H1 (cell line): ENCODE results near the gene OR8D4. TPM values are rescaled to one million over a fixed set of nuclear protein-coding genes. Genes with fewer than 3 reads are reported as not detected.
"Not testable (repeated sequence)": the region's sequence is repeated elsewhere in the genome, so short reads cannot be mapped to it uniquely, and the experiment has no call there.

ENCODE experiments used
- CTCF ChIA-PET: fragments of 300-600 bp; sonication (Branson Sonifier 250); formaldehyde crosslinking; loops from one replicate; lab custom pipeline; 2021; ENCODE audit not compliant: partially characterized antibody; lab: Charles Lee
- POLR2A ChIA-PET: fragments of 300-600 bp; sonication (Branson Sonifier 250); formaldehyde crosslinking; loops from one replicate; lab custom pipeline; 2021; ENCODE audit warnings: inconsistent platforms; ENCODE audit not compliant: partially characterized antibody; lab: Charles Lee
- DNase-seq, 2 experiments: peaks; one replicate each; pipeline versions ENCODE4 v3.0.0 to v3.0.0-alpha.2; 2010 to 2022; ENCODE audit warnings: low spot score in 2 of 2, low read depth in 1 of 2, mixed read lengths in 1 of 2
- FAIRE-seq: peaks from 2 replicates; lab custom pipeline; 2011; peaks lifted over from hg19 to GRCh38; lab: Jason Lieb, UNC
- H2AFZ ChIP-seq: 2 replicates; pipeline ENCODE4 v1.8.1; 2012; ENCODE audit warnings: low read length, inconsistent platforms
- H2AK5ac ChIP-seq: 2 replicates; pipeline ENCODE4 v1.6.1; 2013; ENCODE audit warnings: low read depth, low read length
- H2BK120ac ChIP-seq: replicated peaks from 2 replicates; pipeline ENCODE3; 2013; ENCODE audit warnings: low read depth, low read length, inconsistent platforms
- H2BK12ac ChIP-seq: 2 replicates; pipeline ENCODE4 v1.6.1; 2013; ENCODE audit warnings: low read depth, low read length
- H2BK15ac ChIP-seq: 2 replicates; pipeline ENCODE4 v1.6.1; 2013; ENCODE audit warnings: low read length
- H2BK20ac ChIP-seq: 2 replicates; pipeline ENCODE4 v1.6.1; 2013; ENCODE audit warnings: low read length
- H2BK5ac ChIP-seq: 2 replicates; pipeline ENCODE4 v1.6.1; 2013; ENCODE audit warnings: low read depth, low read length
- H3K14ac ChIP-seq: 2 replicates; pipeline ENCODE4 v1.6.1; 2013; ENCODE audit warnings: inconsistent platforms; ENCODE audit not compliant: insufficient read length
- H3K18ac ChIP-seq: 2 replicates; pipeline ENCODE4 v1.6.1; 2013; ENCODE audit warnings: low read length; ENCODE audit errors: extremely low read depth
- H3K23ac ChIP-seq: 2 replicates; pipeline ENCODE4 v1.6.1; 2013; ENCODE audit warnings: inconsistent platforms; ENCODE audit not compliant: insufficient read length
- H3K23me2 ChIP-seq: 2 replicates; pipeline ENCODE4 v1.6.1; 2013; ENCODE audit warnings: low read depth, low read length
- H3K27ac ChIP-seq: 2 replicates; pipeline ENCODE4 v1.6.1; 2011; ENCODE audit warnings: low read depth, low read length, inconsistent platforms
- H3K27me3 ChIP-seq, 4 experiments: replicated peaks in 1 of 4; 1 replicate in 1 of 4; 2 replicates in 3 of 4; pipeline versions ENCODE4 v1.6.1 to v1.8.1; 2011 to 2013; ENCODE audit warnings: low read length in 3 of 4, mild to moderate bottlenecking in 3 of 4, inconsistent platforms in 2 of 4, mixed read lengths in 2 of 4, moderate library complexity in 1 of 4; ENCODE audit not compliant: control insufficient read depth in 3 of 4, insufficient read depth in 3 of 4; ENCODE audit errors: extremely low read depth in 1 of 4
- H3K36me3 ChIP-seq, 4 experiments: 2 replicates each; pipeline versions ENCODE4 v1.6.1 to v1.8.1; 2011 to 2013; ENCODE audit warnings: mild to moderate bottlenecking in 4 of 4, low read length in 3 of 4, moderate library complexity in 2 of 4, control low read depth in 1 of 4, inconsistent platforms in 1 of 4; ENCODE audit not compliant: insufficient read depth in 4 of 4, control insufficient read depth in 2 of 4
- H3K4ac ChIP-seq: replicated peaks from 2 replicates; pipeline ENCODE3; 2013; ENCODE audit warnings: low read length, low read depth, mixed read lengths, inconsistent platforms; ENCODE audit not compliant: insufficient read length
- H3K4me1 ChIP-seq, 4 experiments: replicated peaks in 1 of 4; 1 replicate in 1 of 4; 2 replicates in 3 of 4; pipeline versions ENCODE4 v1.6.1 to v1.8.1; 2011 to 2013; ENCODE audit warnings: low read length in 3 of 4, inconsistent platforms in 2 of 4, mixed read lengths in 1 of 4; ENCODE audit not compliant: insufficient read depth in 4 of 4, control insufficient read depth in 3 of 4
- H3K4me2 ChIP-seq, 2 experiments: 2 replicates each; pipeline versions ENCODE4 v1.6.1 to v1.8.1; 2011 to 2013; ENCODE audit warnings: low read depth in 2 of 2, low read length in 2 of 2, control low read depth in 1 of 2, inconsistent platforms in 1 of 2, mild to moderate bottlenecking in 1 of 2; ENCODE audit not compliant: insufficient read depth in 1 of 2
- H3K4me3 ChIP-seq, 4 experiments: fragments of 200-600, 300-600 bp in 1 of 4; sonication (generic), shearing (Covaris generic), sonication (Bioruptor Twin) in 1 of 4; 2 replicates each; pipeline versions ENCODE4 v1.5.1 to v1.8.1; 2011 to 2016; ENCODE audit warnings: low read length in 4 of 4, low read depth in 3 of 4, control low read depth in 2 of 4, inconsistent platforms in 2 of 4, mild to moderate bottlenecking in 2 of 4, mixed read lengths in 1 of 4, moderate library complexity in 1 of 4; ENCODE audit not compliant: insufficient read depth in 2 of 4; ENCODE audit errors: extremely low read depth in 1 of 4
- H3K56ac ChIP-seq: replicated peaks from 2 replicates; pipeline ENCODE3; 2013; ENCODE audit warnings: low read depth, mild to moderate bottlenecking, mixed read lengths, low read length, inconsistent platforms; ENCODE audit not compliant: insufficient read length
- H3K79me1 ChIP-seq: 2 replicates; pipeline ENCODE4 v1.6.1; 2013; ENCODE audit warnings: low read depth, low read length, control low read depth
- H3K79me2 ChIP-seq, 2 experiments: 2 replicates each; pipeline versions ENCODE4 v1.6.1 to v1.8.1; 2012 to 2013; ENCODE audit warnings: low read length in 2 of 2, mild to moderate bottlenecking in 2 of 2, inconsistent platforms in 1 of 2; ENCODE audit not compliant: insufficient read depth in 2 of 2, control insufficient read depth in 1 of 2
- H3K9ac ChIP-seq, 4 experiments: replicated peaks in 1 of 4; 1 replicate in 1 of 4; 2 replicates in 3 of 4; pipeline versions ENCODE4 v1.6.1 to v1.8.1; 2011 to 2013; ENCODE audit warnings: low read depth in 3 of 4, low read length in 3 of 4, control low read depth in 2 of 4, mild to moderate bottlenecking in 2 of 4, moderate library complexity in 2 of 4, inconsistent platforms in 1 of 4; ENCODE audit errors: extremely low read depth in 1 of 4
- H3K9me3 ChIP-seq, 2 experiments: 2 replicates each; pipeline versions ENCODE4 v1.6.1 to v1.8.1; 2012 to 2013; ENCODE audit warnings: mild to moderate bottlenecking in 2 of 2, moderate library complexity in 2 of 2, control low read depth in 1 of 2, inconsistent platforms in 1 of 2, low read depth in 1 of 2, low read length in 1 of 2, mixed read lengths in 1 of 2; ENCODE audit not compliant: insufficient read depth in 2 of 2
- H4K20me1 ChIP-seq, 2 experiments: replicated peaks in 1 of 2; 2 replicates each; pipeline versions ENCODE3 to v1.8.1; 2011 to 2013; ENCODE audit warnings: inconsistent platforms in 2 of 2, low read length in 2 of 2, mild to moderate bottlenecking in 1 of 2; ENCODE audit not compliant: insufficient read depth in 2 of 2, control insufficient read depth in 1 of 2
- H4K5ac ChIP-seq: 2 replicates; pipeline ENCODE4 v1.6.1; 2013; ENCODE audit warnings: low read length, low read depth, mixed read lengths, inconsistent platforms; ENCODE audit not compliant: insufficient read length
- H4K8ac ChIP-seq: 2 replicates; pipeline ENCODE4 v1.8.0; 2013; ENCODE audit warnings: mild to moderate bottlenecking, moderate library complexity, low read length, inconsistent platforms; ENCODE audit not compliant: insufficient read depth; ENCODE audit errors: extremely low read depth
- H4K91ac ChIP-seq: replicated peaks from 2 replicates; pipeline ENCODE3; 2013; ENCODE audit warnings: low read length, mixed read lengths, inconsistent platforms; ENCODE audit not compliant: insufficient read length
- WGBS, 2 experiments: shearing (Covaris generic) in 1 of 2; methylation state at CpG; one replicate each; pipeline versions ENCODE4 v1.1.6 to v1.1.7; 2013 to 2015; ENCODE audit warnings: low lambda C conversion rate in 2 of 2, mixed read lengths in 2 of 2, inconsistent platforms in 1 of 2, low coverage in 1 of 2, missing lambda C conversion rate in 1 of 2; ENCODE audit not compliant: insufficient replicate concordance in 2 of 2, insufficient coverage in 1 of 2, insufficient read length in 1 of 2; ENCODE audit errors: extremely low coverage in 1 of 2, missing lambda C conversion rate in 1 of 2; 5-methylcytosine and 5-hydroxymethylcytosine counted together
- polyA plus RNA-seq, 7 experiments: library from polyadenylated mRNA; depleted of rRNA in 3 of 7; stranded (reverse) in 5 of 7; unstranded in 2 of 7; fragments of >200 nt in 5 of 7; fragments of 200-250 nt in 2 of 7; gene quantifications; 1 replicate in 5 of 7; 2 replicates in 1 of 7; 4 replicates in 1 of 7; pipeline versions ENCODE4 v1.2.1 to v1.2.3, GENCODE V29; 2011 to 2013; ENCODE audit warnings: missing spikeins in 2 of 7, mixed read lengths in 2 of 7
- total RNA-seq: library from RNA; stranded (reverse); fragmentation: NEBNext Ultra II Directional; extraction: Animal tissue kit (Norgen Biotek cat#: 25700); gene quantifications from 2 replicates; pipeline ENCODE4 v1.2.1, GENCODE V29; 2021

Gene OR8D4
- total and polyA plus RNA-seq, 2 of the 8 experiments (the other 6 are each of a cell fraction or from before 2014, with no cell fraction given), result not detected

DNA sequence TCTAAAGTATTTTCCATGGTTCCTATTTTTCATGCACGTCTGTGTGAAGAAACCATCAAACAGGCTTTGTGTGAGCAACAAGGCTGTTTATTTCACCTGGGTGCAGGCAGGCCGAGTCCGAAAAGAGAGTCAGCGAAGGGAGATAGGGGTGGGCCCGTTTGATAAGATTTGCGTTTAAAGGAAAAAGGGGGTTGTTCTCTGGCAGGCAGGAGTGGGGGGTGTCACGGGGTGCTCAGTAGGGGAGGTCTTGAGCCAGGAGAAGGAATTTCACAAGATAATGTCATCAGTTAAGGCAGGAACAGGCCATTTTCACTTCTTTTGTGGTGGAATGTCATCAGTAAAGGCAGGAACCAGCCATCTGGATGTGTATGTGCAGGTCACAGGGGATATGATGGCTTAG, 36.7 kb upstream of the OR8D4 start:
- H4K91ac ChIP-seq, FAIRE-seq, H4K20me1 ChIP-seq, H2BK12ac ChIP-seq, H2BK20ac ChIP-seq, H2BK5ac ChIP-seq, H3K56ac ChIP-seq, H4K8ac ChIP-seq, H3K4me2 ChIP-seq, H3K27ac ChIP-seq, DNase-seq, POLR2A ChIA-PET, H3K9me3 ChIP-seq, H3K4me1 ChIP-seq, H3K27me3 ChIP-seq, H3K79me1 ChIP-seq, H3K79me2 ChIP-seq, H2BK15ac ChIP-seq, H2AK5ac ChIP-seq, H2BK120ac ChIP-seq, H3K23ac ChIP-seq, H2AFZ ChIP-seq, H3K9ac ChIP-seq, H3K23me2 ChIP-seq, H4K5ac ChIP-seq, H3K18ac ChIP-seq, H3K4ac ChIP-seq, H3K36me3 ChIP-seq, H3K14ac ChIP-seq, H3K4me3 ChIP-seq, CTCF ChIA-PET: not testable (repeated sequence)
- 41% methylated on average over 7 of the region's 7 CpGs; no CpG with 5 or more reads in 1 of the 2 experiments for WGBS, 2 experiments

DNA sequence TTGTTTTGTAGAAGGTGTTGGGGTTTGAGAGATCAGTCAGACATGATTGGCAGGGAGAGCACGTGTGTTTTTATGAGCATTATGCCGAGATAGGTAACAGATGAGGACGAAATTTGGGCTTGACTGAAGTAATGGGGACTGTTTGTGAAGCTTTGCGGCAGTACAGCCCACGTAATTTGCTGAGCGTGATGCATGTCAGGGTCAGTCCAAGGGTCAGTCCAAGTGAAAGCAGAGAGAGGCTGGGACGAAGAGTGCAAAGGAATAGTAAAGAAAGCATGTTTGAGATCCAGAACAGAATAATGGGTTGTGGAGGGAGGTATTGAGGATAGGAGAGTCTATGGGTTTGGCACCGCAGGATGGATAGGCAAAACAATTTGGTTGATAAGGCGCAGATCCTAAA, 34.2 kb upstream of the OR8D4 start:
- FAIRE-seq, H3K18ac ChIP-seq: not testable (repeated sequence)

More for the DNA sequence above, 34.2 kb upstream of the OR8D4 start:
- H4K5ac ChIP-seq, H3K4me1 ChIP-seq, H2BK20ac ChIP-seq, H2BK15ac ChIP-seq, H3K23ac ChIP-seq, H4K8ac ChIP-seq, H4K91ac ChIP-seq, POLR2A ChIA-PET, H3K27ac ChIP-seq, H3K4ac ChIP-seq, H4K20me1 ChIP-seq, H3K79me2 ChIP-seq, H2AK5ac ChIP-seq, DNase-seq, H3K23me2 ChIP-seq, H3K4me3 ChIP-seq, CTCF ChIA-PET, H3K79me1 ChIP-seq, H2AFZ ChIP-seq, H3K56ac ChIP-seq, H2BK5ac ChIP-seq, H3K9ac ChIP-seq, H2BK12ac ChIP-seq, H3K36me3 ChIP-seq, H3K4me2 ChIP-seq, H2BK120ac ChIP-seq, H3K27me3 ChIP-seq, H3K14ac ChIP-seq: not testable (repeated sequence)
- 94% methylated on average over 9 of the region's 9 CpGs; no CpG with 5 or more reads in 1 of the 2 experiments for WGBS, 2 experiments
- peaks cover 9 to 12% of the 10 kb centered on the region in 2 experiments; a peak in 3 of 4 replicates for H3K9me3 ChIP-seq
